WTC11 (cell line): ENCODE data around the gene SIRT5. TPM values are rescaled to one million over a fixed set of nuclear protein-coding genes. Genes with fewer than 3 reads are reported as not detected.

Experiments used
- ATAC-seq: fragments of 200-7000 bp; cut with Tn5 transposase; 2 replicates; pipeline ENCODE4 v1.10.0; 2021; ENCODE audit warnings: mild to moderate bottlenecking, moderate library complexity
- CTCF ChIA-PET: fragments of 300-600 bp; sonication (Branson Sonifier 250); formaldehyde crosslinking; loops from one replicate; lab custom pipeline; 2021; ENCODE audit warnings: antibody characterized with exemption; lab: Charles Lee
- POLR2A ChIA-PET: fragments of 350-600 bp; sonication (Branson Sonifier 250); formaldehyde crosslinking; loops from one replicate; lab custom pipeline; 2021; ENCODE audit warnings: antibody characterized with exemption; lab: Charles Lee
- DNase-seq: peaks from one replicate; pipeline ENCODE4 v3.0.0; 2021; ENCODE audit warnings: low spot score
- H3K27ac Mint-ChIP-seq: 2 replicates; pipeline ENCODE4 v1.8.0; 2021; ENCODE audit warnings: mixed read lengths
- H3K27me3 Mint-ChIP-seq: 2 replicates; pipeline ENCODE4 v1.8.0; 2021; ENCODE audit warnings: low read depth, mild to moderate bottlenecking, moderate library complexity, mixed read lengths
- H3K36me3 Mint-ChIP-seq: 2 replicates; pipeline ENCODE4 v1.8.0; 2021; ENCODE audit warnings: mixed read lengths
- H3K4me1 Mint-ChIP-seq: 2 replicates; pipeline ENCODE4 v1.8.0; 2022; ENCODE audit warnings: mixed read lengths
- H3K4me3 Mint-ChIP-seq: 2 replicates; pipeline ENCODE4 v1.8.0; 2021; ENCODE audit warnings: mild to moderate bottlenecking, moderate library complexity, mixed read lengths
- H3K9me3 Mint-ChIP-seq: 2 replicates; pipeline ENCODE4 v1.8.0; 2021; ENCODE audit warnings: mixed read lengths
- AFF4 ChIP-seq: sonication (generic); formaldehyde crosslinking; IDR thresholded peaks from 2 replicates; pipeline ENCODE4 v1.8.1; 2023; ENCODE audit warnings: mild to moderate bottlenecking, missing genetic modification reagents, borderline replicate concordance
- E2F1 ChIP-seq: sonication (generic); formaldehyde crosslinking; IDR thresholded peaks from 2 replicates; pipeline ENCODE4 v1.8.0; 2022; ENCODE audit warnings: mild to moderate bottlenecking, missing genetic modification reagents
- E2F5 ChIP-seq: sonication (generic); formaldehyde crosslinking; IDR thresholded peaks from 2 replicates; pipeline ENCODE4 v1.8.1; 2022; ENCODE audit warnings: mild to moderate bottlenecking, moderate library complexity, missing genetic modification reagents
- HMGA2 ChIP-seq: fragments of 250-450 bp; sonication (Bioruptor Pico); IDR thresholded peaks from 2 replicates; pipeline ENCODE4 v1.4.0; 2021; ENCODE audit warnings: mild to moderate bottlenecking, moderate library complexity
- NFYB ChIP-seq: sonication (generic); formaldehyde crosslinking; conservative IDR thresholded peaks from 2 replicates; pipeline ENCODE4 v1.8.0; 2022; ENCODE audit warnings: low read depth, missing genetic modification reagents
- NR2C2 ChIP-seq: sonication (generic); formaldehyde crosslinking; IDR thresholded peaks from 2 replicates; pipeline ENCODE4 v1.8.0; 2022; ENCODE audit warnings: mild to moderate bottlenecking, missing genetic modification reagents
- NR3C1 ChIP-seq: sonication (generic); formaldehyde crosslinking; conservative IDR thresholded peaks from 2 replicates; pipeline ENCODE4 v1.8.1; 2023; ENCODE audit warnings: low read depth, mild to moderate bottlenecking, missing genetic modification reagents
- PREB ChIP-seq: sonication (generic); formaldehyde crosslinking; IDR thresholded peaks from 2 replicates; pipeline ENCODE4 v1.8.1; 2022; ENCODE audit warnings: mild to moderate bottlenecking, missing genetic modification reagents, moderate library complexity, borderline replicate concordance
- TP53 ChIP-seq: sonication (generic); formaldehyde crosslinking; IDR thresholded peaks from 2 replicates; pipeline ENCODE4 v1.8.1; 2023; ENCODE audit warnings: mild to moderate bottlenecking, missing genetic modification reagents
- USF1 ChIP-seq: sonication (generic); formaldehyde crosslinking; IDR thresholded peaks from 2 replicates; pipeline ENCODE4 v1.8.0; 2022; ENCODE audit warnings: mild to moderate bottlenecking, missing genetic modification reagents
- ZNF121 ChIP-seq: sonication (generic); formaldehyde crosslinking; IDR thresholded peaks from 2 replicates; pipeline ENCODE4 v1.8.0; 2023; ENCODE audit warnings: missing genetic modification reagents
- ZNF263 ChIP-seq: sonication (generic); formaldehyde crosslinking; IDR thresholded peaks from 2 replicates; pipeline ENCODE4 v1.8.1; 2022; ENCODE audit warnings: low read depth, mild to moderate bottlenecking, moderate library complexity, missing genetic modification reagents
- ZNF281 ChIP-seq: sonication (generic); formaldehyde crosslinking; IDR thresholded peaks from 2 replicates; pipeline ENCODE4 v1.8.0; 2023; ENCODE audit warnings: mild to moderate bottlenecking, missing genetic modification reagents
- ZSCAN18 ChIP-seq: fragments of 250-450 bp; sonication (Bioruptor Pico); IDR thresholded peaks from 2 replicates; pipeline ENCODE4 v2.1.2; 2022; ENCODE audit warnings: mild to moderate bottlenecking, moderate library complexity
- total RNA-seq: library from RNA; stranded (reverse); gene quantifications from 3 replicates; pipeline ENCODE4 v1.2.3, GENCODE V29; 2021

Gene SIRT5
- total RNA-seq, 1 experiment from 2014 or later, result 11.8 TPM

GRCh38 chr6:13541496-13541895 lies 32.9 kb upstream of the SIRT5 start:
- H3K4me1 Mint-ChIP-seq, result peaks cover 18% of the 10 kb centered on the region
- CTCF ChIA-PET, result interaction anchor here (1.3 to 1.5 kb wide), 3 partner anchors 33 to 89 kb away, joined by 3 to 4 read pairs (median 3); partner anchors contain the start of gene SIRT5
- POLR2A ChIA-PET, result no interaction called here
- H3K36me3 Mint-ChIP-seq, result no peaks in the 10 kb centered on the region
- no peak for DNase-seq
- H3K27me3 Mint-ChIP-seq, result no peaks in the 10 kb centered on the region
- no peak for ATAC-seq
- H3K9me3 Mint-ChIP-seq, result peaks cover 7% of the 10 kb centered on the region
- TF ChIP-seq ZNF121 (CRISPR knock-in tag) (no peak), NFYB (no peak), AFF4 (CRISPR knock-in tag) (no peak), E2F1 (no peak), ZNF263 (no peak), USF1 (CRISPR knock-in tag) (no peak), E2F5 (CRISPR knock-in tag) (no peak), HMGA2 (CRISPR knock-in tag) (no peak), NR3C1 (CRISPR knock-in tag) (no peak), ZSCAN18 (no peak), ZNF281 (CRISPR knock-in tag) (no peak), NR2C2 (CRISPR knock-in tag) (no peak), TP53 (CRISPR knock-in tag) (no peak), PREB (CRISPR knock-in tag) (no peak)
- no peak overlapping the region for H3K4me3 Mint-ChIP-seq
- no peak overlapping the region for H3K27ac Mint-ChIP-seq
